Activated CD4-positive, alpha-beta T cell treated with anti-CD3 and anti-CD28 coated beads, Interleukin-2, amount 50 U/mL, for 16 hours (primary cell): ENCODE data around the gene CYTL1.

Source experiments
- DNase-seq: peaks from one replicate; pipeline ENCODE4 v3.0.0-alpha.2; 2020

CYTL1 gene

GRCh38 chr4:4995103-4995907, 24.0 kb downstream of the CYTL1 start:
- peak; percentile 57 for DNase-seq

GRCh38 chr4:4994312-4995097, 24.8 kb downstream of the CYTL1 start:
- no peak for DNase-seq

GRCh38 chr4:4992833-4993232, 26.4 kb downstream of the CYTL1 start:
- no peak for DNase-seq

GRCh38 chr4:4991541-4992099, 27.6 kb downstream of the CYTL1 start:
- no peak for DNase-seq

- DNase-seq: no peak
Observed at GRCh38 chr4:4990857-4991540, 28.3 kb downstream of the CYTL1 start.

- DNase-seq: no peak
Observed at GRCh38 chr4:4990329-4990728, 28.9 kb downstream of the CYTL1 start.

- no peak for DNase-seq
Observed at GRCh38 chr4:4989083-4989622, 30.1 kb downstream of the CYTL1 start.

- DNase-seq: no peak
Observed at GRCh38 chr4:4987656-4988055, 31.6 kb downstream of the CYTL1 start.

- no peak for DNase-seq
Observed at GRCh38 chr4:4986841-4987240, 32.4 kb downstream of the CYTL1 start.

GRCh38 chr4:4985844-4986243, 33.4 kb downstream of the CYTL1 start:
- DNase-seq: no peak

GRCh38 chr4:4985036-4985435, 34.2 kb downstream of the CYTL1 start:
- DNase-seq: no peak

GRCh38 chr4:4984186-4984585, 35.1 kb downstream of the CYTL1 start:
- no peak for DNase-seq

GRCh38 chr4:4981827-4982226, 37.4 kb downstream of the CYTL1 start:
- DNase-seq: no peak

- no peak for DNase-seq
Observed at GRCh38 chr4:4981427-4981826, 37.8 kb downstream of the CYTL1 start.

- no peak for DNase-seq
Observed at GRCh38 chr4:4980621-4981230, 38.5 kb downstream of the CYTL1 start.

- no peak for DNase-seq
Observed at GRCh38 chr4:4979971-4980370, 39.3 kb downstream of the CYTL1 start.

- DNase-seq: no peak
Observed at GRCh38 chr4:4974727-4975126, 44.5 kb downstream of the CYTL1 start.

GRCh38 chr4:4971796-4972195, 47.5 kb downstream of the CYTL1 start:
- no peak for DNase-seq

GRCh38 chr4:4969298-4969697, 50.0 kb downstream of the CYTL1 start:
- DNase-seq: no peak

GRCh38 chr4:4968161-4968725, 51.0 kb downstream of the CYTL1 start:
- no peak for DNase-seq
